C4-2B (cell line): ENCODE results near the gene TSPAN14.

ENCODE experiments used
- ZFX ChIP-seq: fragments of 450-650 bp; IDR thresholded peaks from 2 replicates; pipeline ENCODE4 v1.6.1; 2017
- TF ChIP-seq, protein P1 (sequence below): fragments of 450-650 bp; conservative IDR thresholded peaks from 2 replicates; pipeline ENCODE4 v1.5.1; 2017; ENCODE audit warnings: mild to moderate bottlenecking

- TF ChIP-seq, protein P1, sequence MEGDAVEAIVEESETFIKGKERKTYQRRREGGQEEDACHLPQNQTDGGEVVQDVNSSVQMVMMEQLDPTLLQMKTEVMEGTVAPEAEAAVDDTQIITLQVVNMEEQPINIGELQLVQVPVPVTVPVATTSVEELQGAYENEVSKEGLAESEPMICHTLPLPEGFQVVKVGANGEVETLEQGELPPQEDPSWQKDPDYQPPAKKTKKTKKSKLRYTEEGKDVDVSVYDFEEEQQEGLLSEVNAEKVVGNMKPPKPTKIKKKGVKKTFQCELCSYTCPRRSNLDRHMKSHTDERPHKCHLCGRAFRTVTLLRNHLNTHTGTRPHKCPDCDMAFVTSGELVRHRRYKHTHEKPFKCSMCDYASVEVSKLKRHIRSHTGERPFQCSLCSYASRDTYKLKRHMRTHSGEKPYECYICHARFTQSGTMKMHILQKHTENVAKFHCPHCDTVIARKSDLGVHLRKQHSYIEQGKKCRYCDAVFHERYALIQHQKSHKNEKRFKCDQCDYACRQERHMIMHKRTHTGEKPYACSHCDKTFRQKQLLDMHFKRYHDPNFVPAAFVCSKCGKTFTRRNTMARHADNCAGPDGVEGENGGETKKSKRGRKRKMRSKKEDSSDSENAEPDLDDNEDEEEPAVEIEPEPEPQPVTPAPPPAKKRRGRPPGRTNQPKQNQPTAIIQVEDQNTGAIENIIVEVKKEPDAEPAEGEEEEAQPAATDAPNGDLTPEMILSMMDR: no peak
- TF ChIP-seq ZFX: no peak
These were observed 50.9 kb downstream of the TSPAN14 start for GRCh38 chr10:80504897-80505465.
